GM12865 (cell line): ENCODE measurements around the gene CLIC6.
A peak's percentile ranks its signal among the peaks of the same experiment; 100 is the strongest.

Experiments
- DNase-seq: peaks from one replicate; pipeline ENCODE4 v3.0.0; 2010; ENCODE audit warnings: low read depth
- H3K4me3 ChIP-seq: 2 replicates; pipeline ENCODE4 v1.5.1; 2011; ENCODE audit warnings: mild to moderate bottlenecking, low read depth, low read length, control low read depth
- TF ChIP-seq, protein P1 (sequence below): IDR thresholded peaks from 2 replicates; pipeline ENCODE4 v1.5.1; 2011; ENCODE audit warnings: low read length, control low read depth, low read depth, inconsistent platforms; ENCODE audit not compliant: insufficient read depth; ENCODE audit errors: missing control alignments

The CLIC6 gene

DNA sequence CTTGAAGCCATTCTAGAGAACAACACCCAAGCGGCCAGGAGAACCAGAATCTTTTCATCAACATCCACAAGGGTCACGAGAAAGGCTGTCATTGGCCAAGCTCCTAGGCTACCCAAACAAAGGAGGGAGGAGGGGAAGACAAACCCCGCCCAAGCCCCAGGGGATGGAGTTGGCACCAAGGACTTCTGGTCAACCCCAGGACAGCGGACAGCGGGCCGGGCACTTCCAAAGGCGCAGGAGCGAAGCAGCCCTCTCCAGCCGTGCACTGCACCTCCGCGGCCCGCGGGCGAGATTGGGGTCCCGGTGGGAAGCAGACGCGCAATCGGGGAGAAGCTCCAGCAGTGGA, at the start of gene CLIC6:
CLIC6 (plus strand) TSS at position 192 of the 346 bp plus-strand sequence. CDS start 395 bp downstream, outside the sequence.
- DNase-seq = peak; percentile 71
- TF ChIP-seq, protein P1, sequence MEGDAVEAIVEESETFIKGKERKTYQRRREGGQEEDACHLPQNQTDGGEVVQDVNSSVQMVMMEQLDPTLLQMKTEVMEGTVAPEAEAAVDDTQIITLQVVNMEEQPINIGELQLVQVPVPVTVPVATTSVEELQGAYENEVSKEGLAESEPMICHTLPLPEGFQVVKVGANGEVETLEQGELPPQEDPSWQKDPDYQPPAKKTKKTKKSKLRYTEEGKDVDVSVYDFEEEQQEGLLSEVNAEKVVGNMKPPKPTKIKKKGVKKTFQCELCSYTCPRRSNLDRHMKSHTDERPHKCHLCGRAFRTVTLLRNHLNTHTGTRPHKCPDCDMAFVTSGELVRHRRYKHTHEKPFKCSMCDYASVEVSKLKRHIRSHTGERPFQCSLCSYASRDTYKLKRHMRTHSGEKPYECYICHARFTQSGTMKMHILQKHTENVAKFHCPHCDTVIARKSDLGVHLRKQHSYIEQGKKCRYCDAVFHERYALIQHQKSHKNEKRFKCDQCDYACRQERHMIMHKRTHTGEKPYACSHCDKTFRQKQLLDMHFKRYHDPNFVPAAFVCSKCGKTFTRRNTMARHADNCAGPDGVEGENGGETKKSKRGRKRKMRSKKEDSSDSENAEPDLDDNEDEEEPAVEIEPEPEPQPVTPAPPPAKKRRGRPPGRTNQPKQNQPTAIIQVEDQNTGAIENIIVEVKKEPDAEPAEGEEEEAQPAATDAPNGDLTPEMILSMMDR = no peak
- H3K4me3 ChIP-seq = peak within 1 kb of the TSS; percentile 82

DNA sequence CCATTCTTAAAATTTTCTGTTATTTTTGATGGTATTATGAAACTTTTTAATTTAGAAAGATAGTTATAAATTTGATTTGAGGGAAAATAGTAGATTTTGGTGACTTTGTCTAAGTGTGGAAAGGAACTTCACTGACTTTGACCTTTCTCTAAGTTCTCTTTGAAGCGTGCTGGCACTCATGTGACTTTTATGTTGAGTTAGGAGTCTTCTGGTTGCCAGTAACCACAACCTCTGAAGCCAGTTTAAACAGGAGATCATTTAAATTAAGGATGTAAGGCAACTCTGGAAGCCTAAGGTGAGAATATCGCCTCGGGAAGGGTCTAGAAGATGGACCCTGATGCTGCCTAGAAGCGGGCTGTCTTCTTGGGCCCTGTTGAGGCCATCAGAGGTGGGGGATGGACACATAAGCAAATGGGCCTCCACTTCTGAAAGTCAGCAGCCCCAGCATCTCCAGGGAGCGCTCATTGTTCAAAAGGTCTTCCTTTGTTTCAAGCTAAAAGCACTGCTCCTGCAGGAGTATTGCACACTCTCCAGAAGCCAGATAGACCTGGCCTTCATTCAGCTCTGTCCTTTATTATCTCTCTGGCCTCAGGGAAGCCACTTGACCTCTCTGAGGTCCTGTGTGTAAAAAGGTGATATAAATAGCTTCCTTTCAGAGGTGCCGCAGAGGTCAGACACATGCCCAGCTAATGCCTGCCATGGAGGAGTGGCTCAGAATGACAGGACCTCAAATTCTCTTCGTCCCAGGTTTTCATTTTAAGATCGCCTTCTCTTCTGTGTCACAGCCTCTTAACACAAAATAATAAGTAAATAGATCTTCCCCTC, 48.7 kb upstream of the CLIC6 start:
- TF ChIP-seq, protein P1 = no peak
- H3K4me3 ChIP-seq = no peak overlapping the region
- no peak for DNase-seq

DNA sequence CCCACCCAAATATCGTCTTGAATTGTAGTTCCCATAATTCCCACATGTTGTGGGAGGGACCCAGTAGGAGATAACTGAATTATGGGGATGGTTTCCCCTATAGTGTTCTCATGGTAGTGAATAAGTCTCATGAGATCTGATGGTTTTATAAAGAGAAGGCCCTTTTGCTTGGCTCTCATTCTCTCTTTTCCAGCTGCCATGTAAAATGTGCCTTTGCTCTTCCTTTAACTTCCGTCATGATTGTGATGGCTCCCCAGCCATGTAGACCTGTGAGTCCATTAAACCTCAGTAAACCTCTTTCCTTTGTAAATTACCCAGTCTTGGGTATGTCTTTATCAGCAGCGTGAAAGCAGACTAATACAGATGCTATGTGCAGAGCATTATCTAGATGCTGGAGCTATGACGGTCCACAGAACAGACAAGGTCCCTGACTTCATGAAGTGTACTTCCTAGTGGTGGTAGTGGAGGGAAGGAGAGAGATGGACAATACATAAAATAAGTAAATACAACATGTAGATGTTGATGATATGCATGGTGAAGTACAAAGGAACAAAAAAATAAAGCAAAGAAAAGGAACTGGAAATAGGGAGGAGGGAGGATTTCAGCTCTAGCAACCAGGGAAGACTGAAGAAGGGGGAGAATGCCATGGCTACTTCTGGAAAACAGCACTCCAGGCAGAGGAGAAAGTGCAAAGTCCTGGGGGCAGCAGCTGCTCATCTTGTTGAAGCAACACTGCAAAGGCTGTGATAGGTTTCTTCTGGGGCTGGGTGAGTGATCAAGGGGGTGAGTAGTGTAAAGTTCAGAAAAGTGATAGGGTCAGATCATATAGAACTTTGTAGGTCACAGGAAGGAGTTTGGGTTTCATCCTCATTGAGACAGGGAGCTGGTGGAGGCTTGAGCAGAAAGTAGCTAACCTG, 47.1 kb upstream of the CLIC6 start:
- H3K4me3 ChIP-seq = no peak overlapping the region
- TF ChIP-seq, protein P1 = no peak
- DNase-seq = no peak

DNA sequence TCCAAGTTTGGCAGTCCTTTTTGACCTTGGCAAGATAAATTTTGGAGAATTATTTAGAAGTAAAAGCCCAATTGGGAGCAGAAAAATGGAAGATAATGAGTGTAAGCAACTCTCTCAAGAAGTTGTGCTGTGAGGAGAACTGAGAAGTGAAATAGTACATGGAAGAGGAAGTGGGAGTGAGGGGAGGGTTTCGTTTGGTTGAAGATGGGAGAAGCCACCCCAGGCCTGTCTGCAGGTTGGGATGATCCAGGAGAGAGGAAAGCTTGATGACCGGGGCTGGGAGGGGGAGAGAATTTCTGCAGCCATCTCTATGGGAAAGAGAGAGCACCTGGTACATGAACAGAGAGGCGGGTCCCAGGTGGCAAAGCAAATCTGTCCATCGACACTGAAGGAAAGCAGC, 45.3 kb upstream of the CLIC6 start:
- H3K4me3 ChIP-seq = no peak overlapping the region
- DNase-seq = no peak
- TF ChIP-seq, protein P1 = no peak

DNA sequence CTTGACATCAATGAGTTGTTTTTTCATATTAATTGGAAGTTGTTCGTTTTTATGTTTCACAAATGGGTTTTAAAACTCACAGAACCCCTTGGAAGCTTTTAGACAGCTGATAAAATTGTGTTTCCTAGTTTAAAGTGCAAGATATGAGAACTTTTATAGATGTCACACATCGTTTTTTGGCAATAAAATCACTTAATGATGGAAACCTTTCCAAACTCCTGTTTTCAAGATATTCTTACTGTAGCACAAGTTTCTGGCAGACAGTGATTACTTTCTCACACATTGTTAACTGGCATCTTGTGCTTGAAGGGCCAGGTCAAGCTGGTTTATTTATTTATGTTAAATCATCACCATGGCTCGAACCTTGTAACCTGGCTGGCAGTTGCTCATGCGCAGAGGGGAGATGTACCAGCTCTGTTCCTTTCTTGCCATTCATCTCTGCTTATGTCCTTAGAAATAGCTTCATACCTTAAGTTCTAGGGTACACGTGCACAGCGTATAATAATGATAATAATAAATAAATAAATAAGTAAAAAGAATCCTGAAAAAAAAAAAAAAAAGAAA, 43.7 kb upstream of the CLIC6 start:
- no peak for DNase-seq
- TF ChIP-seq, protein P1 = no peak

DNA sequence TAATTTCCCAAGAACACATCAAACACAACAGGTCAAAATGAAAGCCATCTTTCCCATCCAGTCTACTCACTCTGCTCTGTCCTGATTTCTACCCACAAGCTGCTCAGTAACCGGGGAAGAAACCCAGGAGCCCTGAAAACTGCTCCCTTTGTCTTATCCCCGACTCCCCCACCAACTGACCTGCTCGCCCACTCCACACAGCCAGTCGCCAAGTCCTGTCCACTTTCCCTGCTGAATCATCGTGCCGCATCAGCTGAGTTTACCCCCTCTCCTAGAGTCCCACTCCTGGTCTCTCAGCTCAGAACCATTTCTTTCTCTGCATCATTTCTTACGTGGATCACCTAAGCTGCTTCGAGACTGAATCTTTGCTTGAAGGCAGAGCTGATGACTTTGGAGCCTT, 42.7 kb upstream of the CLIC6 start:
- no peak overlapping the region for H3K4me3 ChIP-seq
- TF ChIP-seq, protein P1 = no peak
- DNase-seq = no peak

More for the DNA sequence above, 43.7 kb upstream of the CLIC6 start:
- H3K4me3 ChIP-seq = no peak overlapping the region
